GM21381 (cell line): ENCODE measurements around the gene PRR14.
"Not testable (repeated sequence)": the region's sequence is repeated elsewhere in the genome, so short reads cannot be mapped to it uniquely, and the experiment has no call there.

Source experiments
- ATAC-seq: cut with Tn5 transposase; IDR thresholded peaks from one replicate; pipeline ENCODE4 v1.9.1; 2021; ENCODE audit warnings: mild to moderate bottlenecking, moderate library complexity; ENCODE audit not compliant: unreplicated experiment

The PRR14 gene

GRCh38 chr16:30688701-30689100, 37.9 kb downstream of the PRR14 start:
- no peak for ATAC-seq

GRCh38 chr16:30691907-30692306, 41.1 kb downstream of the PRR14 start:
- no peak for ATAC-seq

GRCh38 chr16:30692396-30693064, 41.8 kb downstream of the PRR14 start:
- ATAC-seq: no peak

GRCh38 chr16:30694926-30695693, 44.4 kb downstream of the PRR14 start:
- no peak for ATAC-seq

DNA sequence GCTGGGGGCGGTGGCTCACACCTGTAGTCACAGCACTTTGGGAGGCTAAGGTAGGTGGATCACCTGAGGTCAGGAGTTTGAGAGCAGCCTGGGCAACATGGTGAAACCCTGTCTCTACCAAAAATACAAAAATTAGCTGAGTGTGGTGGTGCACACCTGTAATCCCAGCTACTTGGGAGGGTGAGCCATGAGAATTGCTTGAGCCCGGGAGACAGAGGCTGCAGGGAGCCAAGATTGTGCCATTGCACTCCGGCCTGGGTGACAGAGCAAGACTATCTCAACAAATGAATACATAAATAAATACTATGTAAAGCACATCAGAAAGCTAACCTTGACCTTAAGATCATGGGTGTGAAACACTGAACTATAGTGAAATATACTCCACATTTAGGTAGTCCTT, 45.9 kb downstream of the PRR14 start:
- ATAC-seq: not testable (repeated sequence)

DNA sequence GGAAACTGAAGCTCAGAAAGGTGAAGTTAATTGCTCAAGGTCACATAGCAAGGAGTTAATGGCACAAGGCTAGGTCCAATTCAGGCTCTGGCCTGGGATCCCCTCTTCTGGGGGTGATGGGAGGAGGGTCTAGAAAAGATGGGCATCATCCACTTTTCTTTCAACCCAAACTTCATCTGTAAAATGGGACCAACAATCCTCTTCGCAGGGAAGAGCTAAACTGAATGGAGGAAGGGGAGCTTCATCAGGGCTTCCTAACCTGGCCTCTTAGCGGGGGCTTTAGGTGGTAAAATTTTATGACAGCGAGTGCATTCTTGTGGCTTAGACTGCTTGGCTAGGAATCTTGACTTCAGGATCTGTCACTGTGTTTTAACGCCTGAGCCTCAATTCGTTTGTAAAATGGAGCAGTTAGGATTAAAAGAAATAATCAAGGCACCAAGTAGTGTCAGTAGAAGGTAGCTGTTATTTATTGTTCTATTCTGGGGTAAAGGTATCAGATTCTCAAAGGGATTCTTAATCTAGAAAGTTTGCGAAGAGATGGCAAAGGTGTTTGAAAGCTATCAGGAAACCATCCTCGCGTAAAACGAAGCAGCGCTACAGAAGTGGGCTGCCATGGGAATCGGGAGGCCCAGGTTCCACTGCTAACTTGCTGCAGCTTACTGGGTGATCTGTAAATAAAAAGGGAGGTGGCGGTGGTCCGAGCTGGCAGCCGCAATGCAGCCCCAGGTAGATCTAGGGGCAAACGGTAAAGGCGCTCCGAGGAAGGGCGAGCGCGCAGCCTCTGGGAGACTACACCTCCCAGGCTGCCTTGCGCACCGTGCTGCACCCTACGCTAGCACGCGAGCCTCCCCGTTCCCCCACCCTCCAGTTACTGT, 46.7 kb downstream of the PRR14 start:
- peak; percentile 82 for ATAC-seq

DNA sequence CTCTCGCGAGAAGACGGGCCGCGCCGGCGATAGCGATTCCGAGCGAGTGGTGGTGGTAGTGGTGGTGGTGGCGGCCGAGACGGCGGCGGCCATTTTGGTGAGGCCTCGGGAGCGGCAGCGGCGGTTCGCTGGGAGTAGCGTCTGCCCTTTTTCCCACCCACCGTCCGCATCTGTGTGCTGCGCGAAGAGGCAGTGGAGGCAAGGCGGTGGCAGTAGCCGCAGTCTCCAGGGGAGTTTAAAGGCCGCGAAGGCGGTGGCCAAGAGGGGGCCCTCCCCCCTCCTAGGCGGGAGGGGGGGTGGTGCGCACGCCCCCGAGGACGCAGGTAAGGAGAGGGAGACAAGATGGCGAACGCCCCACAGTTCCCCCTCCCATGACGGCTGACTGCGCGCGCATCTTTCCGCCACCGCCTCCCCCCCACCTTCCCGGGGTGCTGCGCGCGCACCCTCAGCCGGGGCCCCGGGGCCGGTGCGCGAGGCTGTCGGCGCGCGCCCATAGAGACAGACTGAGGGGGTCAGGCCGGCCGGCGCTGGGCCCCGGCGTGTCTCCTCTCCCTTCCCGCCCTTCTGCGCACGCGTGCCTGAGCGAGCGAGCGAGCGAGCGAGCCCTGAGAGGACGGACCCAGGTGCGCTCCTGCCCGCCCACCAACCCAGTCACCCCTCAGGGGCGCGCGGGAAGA, 47.5 kb downstream of the PRR14 start:
- peak; percentile 64 for ATAC-seq

DNA sequence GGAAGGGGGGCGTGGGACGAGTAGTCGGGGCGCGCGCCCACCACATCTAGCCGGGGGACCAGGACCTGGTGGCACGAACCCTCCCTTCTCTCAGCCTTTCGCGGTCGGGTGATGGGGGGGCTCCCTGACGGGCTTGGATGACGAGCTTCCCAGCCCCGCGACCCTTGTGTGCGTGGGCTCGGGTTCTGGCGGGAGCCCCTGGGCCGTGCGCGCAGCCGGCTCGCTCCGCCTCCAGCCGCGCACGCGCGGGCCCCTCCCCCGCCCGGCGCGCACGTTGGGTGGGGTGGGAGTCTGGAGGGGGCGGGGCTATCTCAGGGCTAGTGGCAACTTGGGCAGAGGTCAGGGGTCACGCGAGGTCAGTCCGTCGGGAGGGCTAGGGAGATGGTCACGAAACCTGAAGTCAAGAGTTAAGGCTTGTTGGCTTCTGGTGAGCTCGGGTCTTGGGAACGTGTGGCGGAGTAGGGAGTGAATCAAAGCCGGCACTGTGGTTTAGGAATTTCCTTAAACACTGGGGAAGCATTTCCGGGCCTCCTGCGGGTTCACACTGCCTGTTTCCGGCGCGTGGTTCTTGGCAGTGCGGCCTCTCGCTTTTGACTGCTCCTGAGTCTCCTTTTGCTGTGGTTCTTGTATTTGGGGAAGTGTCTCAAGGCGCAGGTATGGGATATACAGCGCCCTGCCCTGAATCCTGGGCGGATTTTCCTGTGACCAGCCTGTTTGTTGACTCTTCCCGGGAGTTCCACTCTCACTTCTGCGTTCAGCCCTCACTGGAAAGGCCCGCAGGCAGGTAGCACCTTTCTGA, 48.3 kb downstream of the PRR14 start, which contains the start of gene SRCAP:
SRCAP (plus strand) TSS at position 356 of the 799 bp plus-strand sequence. CDS start 1,654 bp downstream, outside the sequence.
- peak; percentile 32 for ATAC-seq

- no peak for ATAC-seq
Measured at GRCh38 chr16:30699615-30700099, 48.9 kb downstream of the PRR14 start.

DNA sequence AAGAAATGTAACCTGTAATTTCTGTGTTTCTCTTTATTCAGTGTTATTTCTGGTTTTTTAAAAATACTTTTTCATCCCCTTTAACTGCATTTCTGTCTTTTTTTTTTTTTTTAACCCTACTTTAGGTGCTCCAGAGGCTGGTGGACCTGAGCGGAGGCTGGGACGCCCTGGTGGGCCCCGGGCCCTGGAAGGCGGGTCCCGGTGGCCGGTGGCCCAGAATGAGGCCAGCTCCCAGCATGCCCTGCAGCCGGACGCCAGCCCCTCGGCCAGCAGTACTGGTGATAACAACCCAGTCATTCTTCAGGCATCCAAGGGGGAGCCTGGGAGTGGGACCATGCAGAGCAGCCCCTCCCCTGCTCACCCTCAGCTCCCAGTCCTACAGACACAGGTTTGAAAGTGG, 49.7 kb downstream of the PRR14 start:
- no peak for ATAC-seq

DNA sequence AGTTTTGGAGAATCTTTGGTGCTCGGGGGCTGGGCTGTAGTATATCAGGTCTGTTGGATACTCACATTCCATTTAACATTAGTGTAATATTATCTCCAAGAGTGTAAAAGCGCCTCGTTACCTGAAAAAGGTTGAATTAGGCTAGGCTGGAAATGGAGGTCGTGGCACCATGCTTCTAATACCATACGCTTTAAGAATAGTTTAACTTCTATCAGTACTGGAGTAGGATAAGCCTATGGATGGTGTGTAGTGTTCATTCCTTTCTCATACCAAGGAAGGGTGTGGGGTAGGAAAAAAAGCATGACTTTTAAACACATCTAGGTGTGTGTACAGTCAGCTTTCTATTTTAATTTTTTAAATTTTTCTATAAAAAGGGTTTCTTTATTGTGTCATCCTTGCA, 50.2 kb downstream of the PRR14 start:
- no peak for ATAC-seq

DNA sequence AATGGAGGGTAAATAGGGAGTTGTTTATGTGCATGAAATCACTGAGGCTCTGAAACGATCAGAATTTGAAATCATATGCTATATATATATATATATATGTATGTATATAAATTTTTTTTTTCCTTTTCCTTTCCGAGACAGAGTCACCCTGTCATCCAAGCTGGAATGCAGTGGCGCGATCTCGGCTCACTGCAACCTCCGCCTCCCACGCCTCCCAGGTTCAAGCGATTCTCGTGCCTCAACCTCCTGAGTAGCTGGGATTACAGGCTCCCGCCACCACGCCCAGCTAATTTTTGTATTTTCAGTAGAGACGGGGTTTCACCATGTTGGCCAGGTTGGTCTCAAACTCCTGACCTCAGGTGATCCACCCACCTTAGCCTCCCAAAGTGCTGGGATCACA, 52.3 kb downstream of the PRR14 start:
- ATAC-seq: not testable (repeated sequence)

GRCh38 chr16:30703971-30704370, 53.2 kb downstream of the PRR14 start:
- ATAC-seq: no peak
